GM12878 (cell line): ENCODE results near the gene SCRN2. TPM values are rescaled to one million over a fixed set of nuclear protein-coding genes. Genes with fewer than 3 reads are reported as not detected.

Experiments
- ATAC-seq: fragments of 200-7000 bp; cut with Tn5 transposase; 3 replicates; pipeline ENCODE4 v1.9.1; 2020; ENCODE audit warnings: mild to moderate bottlenecking, moderate library complexity
- BruUV-seq: library from RNA; stranded (reverse); fragments of 400-500 nt; replicated peaks from 2 replicates; lab custom pipeline; 2021; lab: Mats Ljungman, UMichigan
- CTCF ChIA-PET: fragments of 300-600 bp; sonication (Branson Sonifier 250); formaldehyde crosslinking; extraction: SDS; loops from one replicate; lab custom pipeline; 2021; ENCODE audit warnings: inconsistent platforms; lab: Yijun Ruan, JAX
- POLR2A ChIA-PET: fragments of 350-600 bp; formaldehyde crosslinking; extraction: SDS; loops from one replicate; lab custom pipeline; 2021; ENCODE audit warnings: inconsistent platforms; lab: Charles Lee
- RAD21 ChIA-PET: fragments of 300-600 bp; sonication (Branson Sonifier 250); formaldehyde crosslinking; loops from one replicate; lab custom pipeline; 2023; ENCODE audit warnings: antibody characterized with exemption; ENCODE audit not compliant: unreplicated experiment; lab: Charles Lee
- SMC1A ChIA-PET: fragments of 300-600 bp; sonication (Branson Sonifier 250); formaldehyde crosslinking; loops from one replicate; lab custom pipeline; 2023; ENCODE audit not compliant: unreplicated experiment, uncharacterized antibody; lab: Charles Lee
- DNase-seq: peaks from one replicate; pipeline ENCODE4 v3.0.0-alpha.2; 2011; ENCODE audit warnings: low read depth, low spot score
- FAIRE-seq: peaks from 3 replicates; lab custom pipeline; 2011; peaks lifted over from hg19 to GRCh38; lab: Jason Lieb, UNC
- H2AFZ ChIP-seq: 2 replicates; pipeline ENCODE4 v1.6.0; 2011; ENCODE audit warnings: low read depth, low read length, control low read depth; ENCODE audit not compliant: control insufficient read depth
- H3K27ac ChIP-seq: 2 replicates; pipeline ENCODE4 v1.5.1; 2011; ENCODE audit warnings: control low read depth; ENCODE audit not compliant: control insufficient read depth, insufficient read depth
- H3K27me3 ChIP-seq, 2 experiments: replicated peaks in 1 of 2; 2 replicates each; pipeline versions ENCODE4 v1.6.0 to v1.6.1; 2011; ENCODE audit warnings: low read length in 1 of 2; ENCODE audit not compliant: control insufficient read depth in 2 of 2, insufficient read depth in 2 of 2
- H3K36me3 ChIP-seq, 2 experiments: 2 replicates each; pipeline ENCODE4 v1.5.1; 2011; ENCODE audit warnings: low read length in 1 of 2; ENCODE audit not compliant: control insufficient read depth in 2 of 2, insufficient read depth in 2 of 2
- H3K4me1 ChIP-seq: 2 replicates; pipeline ENCODE4 v1.6.1; 2011; ENCODE audit warnings: mild to moderate bottlenecking, low read length, moderate library complexity, mixed read lengths; ENCODE audit not compliant: control insufficient read depth, insufficient read depth
- H3K4me2 ChIP-seq: 2 replicates; pipeline ENCODE4 v1.6.0; 2011; ENCODE audit warnings: control low read depth; ENCODE audit not compliant: control insufficient read depth, insufficient read depth
- H3K4me3 ChIP-seq: fragments of 200-600 bp; sonication (generic); 2 replicates; pipeline ENCODE4 v1.5.1; 2016
- H3K79me2 ChIP-seq: 2 replicates; pipeline ENCODE4 v1.6.0; 2011; ENCODE audit warnings: low read length; ENCODE audit not compliant: control insufficient read depth, insufficient read depth
- H3K9ac ChIP-seq: 2 replicates; pipeline ENCODE4 v1.8.0; 2011; ENCODE audit warnings: low read length, control low read depth, mixed read lengths; ENCODE audit not compliant: control insufficient read depth, insufficient read depth
- H3K9me3 ChIP-seq: replicated peaks from 3 replicates; pipeline ENCODE4 v1.5.1; 2011; ENCODE audit warnings: mild to moderate bottlenecking, low read length; ENCODE audit not compliant: control insufficient read depth, insufficient read depth
- H4K20me1 ChIP-seq: 2 replicates; pipeline ENCODE4 v1.6.0; 2011; ENCODE audit not compliant: control insufficient read depth, insufficient read depth
- CTCF ChIP-seq, 3 experiments: IDR thresholded peaks in 2 of 3; conservative IDR thresholded peaks in 1 of 3; 2 replicates each; pipeline ENCODE4 v1.5.1; 2011; ENCODE audit warnings: low read depth in 3 of 3, low read length in 3 of 3, mild to moderate bottlenecking in 3 of 3, control low read depth in 2 of 3, moderate library complexity in 2 of 3, inconsistent platforms in 1 of 3, mixed read lengths in 1 of 3; ENCODE audit not compliant: control insufficient read depth in 2 of 3, insufficient read depth in 1 of 3; ENCODE audit errors: extremely low read depth in 1 of 3
- YY1 ChIP-seq: IDR thresholded peaks from 2 replicates; pipeline ENCODE4 v1.6.1; 2011; ENCODE audit warnings: low read depth, mild to moderate bottlenecking, low read length
- WGBS: methylation state at CpG from one replicate; pipeline ENCODE4 v1.1.6; 2016; ENCODE audit warnings: low lambda C conversion rate; ENCODE audit not compliant: insufficient replicate concordance, insufficient coverage; ENCODE audit errors: missing lambda C conversion rate; 5-methylcytosine and 5-hydroxymethylcytosine counted together
- in situ Hi-C: fragments of 300-500 bp; cut with MboI; formaldehyde crosslinking; loops from 9 replicates; pipeline ENCODE4 v1.14.3; 2018; ENCODE audit warnings: mixed read lengths
- intact Hi-C: fragments of 100-400 bp; cut with micrococcal nuclease; formaldehyde crosslinking; loops from one replicate; pipeline ENCODE4 v1.14.2; 2022; ENCODE audit not compliant: unreplicated experiment
- polyA plus RNA-seq, 11 experiments: library from polyadenylated mRNA; depleted of rRNA in 4 of 11; unstranded in 6 of 11; stranded (reverse) in 5 of 11; fragments of >200 nt; fragmentation: Nextera tagmentation in 4 of 11; fragmentation: Illumina TruSeq in 1 of 11; extraction: Ambion mirVana in 4 of 11; extraction: Trizol in 1 of 11; gene quantifications; 1 replicate in 1 of 11; 2 replicates in 10 of 11; pipeline versions ENCODE4 v1.2.1 to v1.2.3, GENCODE V29; 2011 to 2016; ENCODE audit warnings: inconsistent platforms in 2 of 11, missing spikeins in 2 of 11, low read depth in 1 of 11
- total RNA-seq, 4 experiments: library from RNA; depleted of rRNA in 3 of 4; stranded (reverse); fragments of >200 nt in 3 of 4; fragmentation: Illumina TruSeq in 1 of 4; extraction: Trizol in 1 of 4; gene quantifications; 2 replicates each; pipeline versions ENCODE4 v1.2.1 to v1.2.3, GENCODE V29; 2013 to 2021

SCRN2 gene
- total and polyA plus RNA-seq, 10 of the 15 experiments (the other 5 are each of a cell fraction or from before 2014, with no cell fraction given): 0.34 to 33.3 (median 20.1) TPM

- H3K79me2 ChIP-seq: no peaks in the 10 kb centered on the region
- ChIA-PET CTCF (interaction anchor here (0.7 to 12.4 kb wide), 6 partner anchors 14 to 173 kb away, joined by 3 to 502 read pairs (median 7); partner anchors contain the start of gene SP2), POLR2A (interaction anchor here (0.5 to 1.3 kb wide), 4 partner anchors 50 to 174 kb away, joined by 3 to 4 read pairs (median 4); partner anchors contain the start of gene SP2), SMC1A (interaction anchor here (1.0 to 13.1 kb wide), 7 partner anchors 44 to 174 kb away, joined by 3 to 231 read pairs (median 4); partner anchors contain the start of genes CDK5RAP3, PNPO and SP2), RAD21 (interaction anchor here (0.6 to 7.7 kb wide), 3 partner anchors 44 to 173 kb away, joined by 3 to 206 read pairs (median 8); no protein-coding TSS in a partner anchor)
- no peak overlapping the region for H3K9ac ChIP-seq
- H3K4me2 ChIP-seq: no peak overlapping the region
- no peak overlapping the region for H3K27ac ChIP-seq
- DNase-seq (no peak), FAIRE-seq (no peak), ATAC-seq (no peak)
- no peaks in the 10 kb centered on the region for H3K9me3 ChIP-seq
- H3K36me3 ChIP-seq: no peaks in the 10 kb centered on the region
- H3K4me3 ChIP-seq: no peak overlapping the region
- in situ Hi-C loops (loop anchor here (5.0 to 10.0 kb wide), 3 partner anchors 47 to 780 kb away; partner anchors contain the start of gene HOXB9), intact Hi-C loops (no loop called here)
- BruUV-seq: no TSS peak
- H4K20me1 ChIP-seq: no peaks in the 10 kb centered on the region
- H3K27me3 ChIP-seq: peaks cover 10 to 13% of the 10 kb centered on the region in 2 experiments
- H2AFZ ChIP-seq: no peak overlapping the region
- H3K4me1 ChIP-seq: peaks cover 21% of the 10 kb centered on the region
- TF ChIP-seq CTCF (IDR thresholded peaks at IDR 0.05 in 2 of 3, conservative IDR thresholded peaks at IDR 0.05 in 1 of 3; ENCODE audit: control insufficient read depth in 2 of 3, extremely low read depth in 1 of 3, insufficient read depth in 1 of 3, low read depth in 3 of 3, low read length in 3 of 3) (0 out of 6 replicates have a peak, but pooled peaks of 1 of the 3 experiments have one; percentile 22), YY1 (no peak)
- TF ChIP-seq, all 136 proteins: peak for 1
- 25% methylated on average over 4 of the region's 4 CpGs for WGBS
Measured at GRCh38 chr17:47844814-47845715, 4.0 kb upstream of the SCRN2 start.
